H9 (cell line): ENCODE data around the gene DHFR2. TPM values are rescaled to one million over a fixed set of nuclear protein-coding genes. Genes with fewer than 3 reads are reported as not detected.

Source experiments
- DNase-seq: peaks from one replicate; pipeline ENCODE4 v3.0.0-alpha.2; 2017
- H2AFZ ChIP-seq: one replicate; pipeline ENCODE4 v1.6.1; 2013; ENCODE audit warnings: mild to moderate bottlenecking, low read length, control low read depth, moderate library complexity
- H2AK5ac ChIP-seq: 2 replicates; pipeline ENCODE4 v1.6.1; 2013; ENCODE audit warnings: low read length, control low read depth, mixed read lengths; ENCODE audit not compliant: insufficient read length
- H2BK120ac ChIP-seq: one replicate; pipeline ENCODE4 v1.6.1; 2013; ENCODE audit warnings: low read depth, mild to moderate bottlenecking, low read length, control low read depth, inconsistent platforms; ENCODE audit not compliant: poor library complexity, severe bottlenecking
- H2BK12ac ChIP-seq: 2 replicates; pipeline ENCODE4 v1.6.1; 2013; ENCODE audit warnings: low read length, control low read depth, mixed read lengths, low read depth; ENCODE audit not compliant: insufficient read length
- H2BK15ac ChIP-seq: 2 replicates; pipeline ENCODE4 v1.6.1; 2013; ENCODE audit warnings: low read depth, low read length, control low read depth
- H2BK20ac ChIP-seq: one replicate; pipeline ENCODE4 v1.6.1; 2013; ENCODE audit warnings: low read depth, mild to moderate bottlenecking, low read length, control low read depth, inconsistent platforms; ENCODE audit not compliant: poor library complexity, severe bottlenecking
- H2BK5ac ChIP-seq: 2 replicates; pipeline ENCODE4 v1.6.1; 2013; ENCODE audit warnings: low read length, control low read depth, mixed read lengths; ENCODE audit not compliant: insufficient read length
- H3K14ac ChIP-seq: 2 replicates; pipeline ENCODE4 v1.6.1; 2013; ENCODE audit warnings: low read length, control low read depth; ENCODE audit not compliant: insufficient read depth
- H3K18ac ChIP-seq: 2 replicates; pipeline ENCODE4 v1.6.1; 2013; ENCODE audit warnings: low read depth, mild to moderate bottlenecking, mixed read lengths, low read length, control low read depth; ENCODE audit not compliant: insufficient read length
- H3K23ac ChIP-seq: 2 replicates; pipeline ENCODE4 v1.6.1; 2013; ENCODE audit warnings: low read length, control low read depth, mixed read lengths, low read depth; ENCODE audit not compliant: insufficient read length
- H3K23me2 ChIP-seq: 2 replicates; pipeline ENCODE4 v1.6.1; 2013; ENCODE audit warnings: low read depth, mild to moderate bottlenecking, mixed read lengths, low read length, control low read depth; ENCODE audit not compliant: insufficient read length, poor library complexity, severe bottlenecking
- H3K27ac ChIP-seq: 2 replicates; pipeline ENCODE4 v1.5.1; 2013; ENCODE audit warnings: low read length, control low read depth, mixed read lengths, low read depth; ENCODE audit not compliant: insufficient read length
- H3K27me3 ChIP-seq: 2 replicates; pipeline ENCODE4 v1.6.1; 2013; ENCODE audit warnings: low read length, control low read depth, inconsistent platforms; ENCODE audit not compliant: insufficient read depth
- H3K4ac ChIP-seq: 2 replicates; pipeline ENCODE4 v1.6.1; 2013; ENCODE audit warnings: low read depth, mild to moderate bottlenecking, control low read depth, inconsistent platforms, low read length, moderate library complexity
- H3K4me1 ChIP-seq: 2 replicates; pipeline ENCODE4 v1.6.1; 2013; ENCODE audit warnings: low read length, control low read depth, inconsistent platforms; ENCODE audit not compliant: insufficient read depth
- H3K4me2 ChIP-seq: 2 replicates; pipeline ENCODE4 v1.6.1; 2013; ENCODE audit warnings: low read length, control low read depth, mixed read lengths; ENCODE audit not compliant: insufficient read length, insufficient read depth
- H3K56ac ChIP-seq: 2 replicates; pipeline ENCODE4 v1.6.1; 2013; ENCODE audit warnings: low read depth, mild to moderate bottlenecking, mixed read lengths, low read length, control low read depth; ENCODE audit not compliant: insufficient read length
- H3K79me1 ChIP-seq: 2 replicates; pipeline ENCODE4 v1.6.1; 2013; ENCODE audit warnings: low read depth, mild to moderate bottlenecking, moderate library complexity, low read length, control low read depth, inconsistent platforms; ENCODE audit not compliant: insufficient read depth, poor library complexity, severe bottlenecking
- H3K79me2 ChIP-seq: 2 replicates; pipeline ENCODE4 v1.6.1; 2013; ENCODE audit warnings: low read length, control low read depth, inconsistent platforms; ENCODE audit not compliant: insufficient read depth
- H3K9ac ChIP-seq: 2 replicates; pipeline ENCODE4 v1.6.1; 2013; ENCODE audit warnings: low read length, control low read depth, mixed read lengths; ENCODE audit not compliant: insufficient read length; ENCODE audit errors: extremely low read depth
- H3K9me3 ChIP-seq: one replicate; pipeline ENCODE4 v1.6.1; 2013; ENCODE audit warnings: low read depth, low read length, inconsistent platforms; ENCODE audit not compliant: control insufficient read depth
- H3T11ph ChIP-seq: one replicate; pipeline ENCODE4 v1.6.1; 2013; ENCODE audit warnings: mild to moderate bottlenecking, low read length, control low read depth, inconsistent platforms
- H4K20me1 ChIP-seq: one replicate; pipeline ENCODE4 v1.6.1; 2013; ENCODE audit not compliant: control insufficient read depth, insufficient read length, insufficient read depth
- H4K5ac ChIP-seq: 2 replicates; pipeline ENCODE4 v1.6.1; 2013; ENCODE audit warnings: low read depth, mild to moderate bottlenecking, mixed read lengths, low read length, control low read depth; ENCODE audit not compliant: insufficient read length
- H4K8ac ChIP-seq: replicated peaks from 2 replicates; pipeline ENCODE4 v1.6.1; 2013; ENCODE audit warnings: low read length, control low read depth, mixed read lengths, low read depth; ENCODE audit not compliant: insufficient read length
- H4K91ac ChIP-seq: 2 replicates; pipeline ENCODE4 v1.6.1; 2013; ENCODE audit warnings: low read depth, mild to moderate bottlenecking, moderate library complexity, mixed read lengths, low read length, control low read depth; ENCODE audit not compliant: insufficient read length
- H3K27ac Mint-ChIP-seq, 3 experiments: 2 replicates in 2 of 3; 3 replicates in 1 of 3; pipeline ENCODE4 v1.8.0; 2020 to 2021; ENCODE audit warnings: mixed read lengths in 3 of 3, mild to moderate bottlenecking in 1 of 3, moderate library complexity in 1 of 3
- H3K27me3 Mint-ChIP-seq: 2 replicates; pipeline ENCODE4 v1.8.0; 2021; ENCODE audit warnings: low read depth, mild to moderate bottlenecking, moderate library complexity, mixed read lengths
- H3K36me3 Mint-ChIP-seq, 3 experiments: 2 replicates in 2 of 3; 3 replicates in 1 of 3; pipeline ENCODE4 v1.8.0; 2020 to 2021; ENCODE audit warnings: low read depth in 3 of 3, mixed read lengths in 3 of 3; ENCODE audit not compliant: insufficient read depth in 1 of 3
- H3K4me1 Mint-ChIP-seq, 2 experiments: 2 replicates each; pipeline ENCODE4 v1.8.0; 2020; ENCODE audit warnings: mixed read lengths in 2 of 2
- H3K4me3 Mint-ChIP-seq, 2 experiments: 2 replicates in 1 of 2; 3 replicates in 1 of 2; pipeline ENCODE4 v1.8.0; 2020 to 2021; ENCODE audit warnings: mild to moderate bottlenecking in 2 of 2, mixed read lengths in 2 of 2, moderate library complexity in 1 of 2
- H3K9me3 Mint-ChIP-seq, 2 experiments: 2 replicates in 1 of 2; 3 replicates in 1 of 2; pipeline ENCODE4 v1.8.0; 2020; ENCODE audit warnings: mild to moderate bottlenecking in 2 of 2, mixed read lengths in 2 of 2, moderate library complexity in 1 of 2
- WGBS: extraction: QIAGEN DNeasy Blood & Tissue Kit; methylation state at CpG from one replicate; pipeline ENCODE4 v1.1.7; 2013; ENCODE audit warnings: missing lambda C conversion rate, low lambda C conversion rate, mixed read lengths; ENCODE audit not compliant: insufficient read length; ENCODE audit errors: extremely low coverage; 5-methylcytosine and 5-hydroxymethylcytosine counted together
- total RNA-seq: library from RNA; stranded (reverse); gene quantifications from 2 replicates; pipeline ENCODE4 v1.2.1, GENCODE V29; 2021
- TF ChIP-seq, protein P1 (sequence below): fragments of 200-600 bp; sonication (generic); conservative IDR thresholded peaks from 3 replicates; pipeline ENCODE4 v1.8.0; 2021; ENCODE audit warnings: antibody characterized with exemption, mild to moderate bottlenecking

DHFR2 gene
- total RNA-seq, 1 experiment from 2014 or later, result 1.6 TPM

DNA sequence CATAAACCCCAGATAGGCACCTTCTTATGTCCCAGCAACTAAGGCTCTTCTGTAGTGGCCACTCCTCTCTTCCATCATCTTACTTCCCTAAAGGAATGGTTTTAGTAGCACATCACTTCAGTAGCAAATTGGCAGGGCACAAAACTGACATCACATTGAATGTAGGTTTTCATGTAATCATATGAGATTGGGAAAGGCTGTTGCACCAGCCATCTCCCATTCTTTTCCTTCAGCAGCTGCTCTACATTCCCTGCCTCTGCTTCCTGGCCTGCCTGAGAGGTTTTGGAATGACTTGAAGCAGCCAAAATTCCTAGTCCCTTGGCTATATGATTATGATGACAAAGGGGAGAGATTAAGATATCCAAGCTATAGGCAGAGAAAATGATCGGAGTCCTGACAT, 36.6 kb upstream of the DHFR2 start:
- Histone ChIP-seq H3K9ac (no peak overlapping the region), H3K4ac (no peak overlapping the region), H4K5ac (no peak overlapping the region), H3K27ac (no peak overlapping the region), H2BK12ac (no peak overlapping the region), H2BK120ac (no peak overlapping the region), H4K8ac (no peak overlapping the region), H3K79me2 (no peaks in the 10 kb centered on the region), H3K56ac (no peak overlapping the region), H2BK15ac (no peak overlapping the region), H3K4me1 (no peaks in the 10 kb centered on the region), H3K9me3 (no peaks in the 10 kb centered on the region), H3K14ac (no peak overlapping the region), H3K79me1 (no peaks in the 10 kb centered on the region), H3K23ac (no peak overlapping the region), H3K4me2 (no peak overlapping the region), H4K91ac (no peak overlapping the region), H3K23me2 (no peaks in the 10 kb centered on the region), H4K20me1 (no peaks in the 10 kb centered on the region), H2AFZ (no peak overlapping the region), H3T11ph (no peak overlapping the region), H2BK5ac (no peak overlapping the region), H3K18ac (no peak overlapping the region), H2AK5ac (no peak overlapping the region), H2BK20ac (no peak overlapping the region), H3K27me3 (no peaks in the 10 kb centered on the region)
- H3K27me3 Mint-ChIP-seq, result no peaks in the 10 kb centered on the region
- TF ChIP-seq, protein P1, sequence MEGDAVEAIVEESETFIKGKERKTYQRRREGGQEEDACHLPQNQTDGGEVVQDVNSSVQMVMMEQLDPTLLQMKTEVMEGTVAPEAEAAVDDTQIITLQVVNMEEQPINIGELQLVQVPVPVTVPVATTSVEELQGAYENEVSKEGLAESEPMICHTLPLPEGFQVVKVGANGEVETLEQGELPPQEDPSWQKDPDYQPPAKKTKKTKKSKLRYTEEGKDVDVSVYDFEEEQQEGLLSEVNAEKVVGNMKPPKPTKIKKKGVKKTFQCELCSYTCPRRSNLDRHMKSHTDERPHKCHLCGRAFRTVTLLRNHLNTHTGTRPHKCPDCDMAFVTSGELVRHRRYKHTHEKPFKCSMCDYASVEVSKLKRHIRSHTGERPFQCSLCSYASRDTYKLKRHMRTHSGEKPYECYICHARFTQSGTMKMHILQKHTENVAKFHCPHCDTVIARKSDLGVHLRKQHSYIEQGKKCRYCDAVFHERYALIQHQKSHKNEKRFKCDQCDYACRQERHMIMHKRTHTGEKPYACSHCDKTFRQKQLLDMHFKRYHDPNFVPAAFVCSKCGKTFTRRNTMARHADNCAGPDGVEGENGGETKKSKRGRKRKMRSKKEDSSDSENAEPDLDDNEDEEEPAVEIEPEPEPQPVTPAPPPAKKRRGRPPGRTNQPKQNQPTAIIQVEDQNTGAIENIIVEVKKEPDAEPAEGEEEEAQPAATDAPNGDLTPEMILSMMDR, result no peak
- DNase-seq, result no peak
- WGBS, result no CpG with 5 or more reads among the region's 1 CpG
- H3K4me3 Mint-ChIP-seq, result no peak overlapping the region
- H3K36me3 Mint-ChIP-seq, result peaks cover 0 to 12% (median 9%) of the 10 kb centered on the region in 3 experiments; a peak in 4 of 7 replicates
- H3K4me1 Mint-ChIP-seq, result no peaks in the 10 kb centered on the region
- no peak overlapping the region; a peak in 1 of 7 replicates for H3K27ac Mint-ChIP-seq
- no peaks in the 10 kb centered on the region for H3K9me3 Mint-ChIP-seq
